H1 (cell line): ENCODE results near the gene FAM209B. TPM values are rescaled to one million over a fixed set of nuclear protein-coding genes. Genes with fewer than 3 reads are reported as not detected.

Experiments
- CHD7 ChIP-seq: fragments of 300-600 bp; sonication (generic); IDR thresholded peaks from 2 replicates; pipeline ENCODE4 v1.7.1; 2012; ENCODE audit warnings: low read length, moderate library complexity, mild to moderate bottlenecking, inconsistent platforms; ENCODE audit not compliant: insufficient replicate concordance
- SP4 ChIP-seq: IDR thresholded peaks from 2 replicates; pipeline ENCODE4 v1.6.1; 2012; ENCODE audit warnings: low read length, inconsistent platforms
- polyA plus RNA-seq, 7 experiments: library from polyadenylated mRNA; depleted of rRNA in 3 of 7; stranded (reverse) in 5 of 7; unstranded in 2 of 7; fragments of >200 nt in 5 of 7; fragments of 200-250 nt in 2 of 7; gene quantifications; 1 replicate in 5 of 7; 2 replicates in 1 of 7; 4 replicates in 1 of 7; pipeline versions ENCODE4 v1.2.1 to v1.2.3, GENCODE V29; 2011 to 2013; ENCODE audit warnings: missing spikeins in 2 of 7, mixed read lengths in 2 of 7
- total RNA-seq: library from RNA; stranded (reverse); fragmentation: NEBNext Ultra II Directional; extraction: Animal tissue kit (Norgen Biotek cat#: 25700); gene quantifications from 2 replicates; pipeline ENCODE4 v1.2.1, GENCODE V29; 2021

The FAM209B gene
- total and polyA plus RNA-seq, 2 of the 8 experiments (the other 6 are each of a cell fraction or from before 2014, with no cell fraction given), result 0.29 TPM; not detected in 1

GRCh38 chr20:56501116-56501515, 31.9 kb upstream of the FAM209B start (continued):
- no peak for TF ChIP-seq CHD7
- TF ChIP-seq SP4, result no peak
- TF ChIP-seq, all 59 proteins: peak for 0
